IPS-20b (cell line): ENCODE results near the gene ILRUN.
"Not testable (repeated sequence)": the region's sequence is repeated elsewhere in the genome, so short reads cannot be mapped to it uniquely, and the experiment has no call there.

Experiments
- H3K27ac ChIP-seq: one replicate; pipeline ENCODE4 v1.5.1; 2013; ENCODE audit warnings: low read length
- H3K27me3 ChIP-seq: 2 replicates; pipeline ENCODE4 v1.6.1; 2013; ENCODE audit warnings: mild to moderate bottlenecking, low read length, inconsistent platforms; ENCODE audit not compliant: insufficient read depth
- H3K36me3 ChIP-seq: 2 replicates; pipeline ENCODE4 v1.6.1; 2013; ENCODE audit warnings: low read depth, mild to moderate bottlenecking, inconsistent platforms, low read length, moderate library complexity; ENCODE audit not compliant: insufficient read depth
- H3K4me1 ChIP-seq: 2 replicates; pipeline ENCODE4 v1.6.1; 2013; ENCODE audit warnings: mild to moderate bottlenecking, control low read depth, inconsistent platforms, low read length, moderate library complexity; ENCODE audit not compliant: insufficient read depth
- H3K4me3 ChIP-seq: 2 replicates; pipeline ENCODE4 v1.5.1; 2013; ENCODE audit warnings: mild to moderate bottlenecking, low read length, inconsistent platforms
- H3K9ac ChIP-seq: 2 replicates; pipeline ENCODE4 v1.6.1; 2013; ENCODE audit warnings: low read depth, mild to moderate bottlenecking, inconsistent platforms, low read length, moderate library complexity
- H3K9me3 ChIP-seq: 2 replicates; pipeline ENCODE4 v1.6.1; 2013; ENCODE audit warnings: mild to moderate bottlenecking, low read depth, low read length, inconsistent platforms; ENCODE audit not compliant: insufficient read depth

ILRUN gene

GRCh38 chr6:34722451-34722850 lies 25.9 kb upstream of the ILRUN start:
- Histone ChIP-seq H3K27ac (no peak overlapping the region), H3K36me3 (no peaks in the 10 kb centered on the region), H3K4me1 (peaks cover 12% of the 10 kb centered on the region), H3K27me3 (no peaks in the 10 kb centered on the region), H3K9me3 (peaks cover 6% of the 10 kb centered on the region; the same call in 1 of the 2 replicates), H3K4me3 (no peak overlapping the region), H3K9ac (no peak overlapping the region)

- not testable (repeated sequence) for H3K27me3 ChIP-seq, H3K9me3 ChIP-seq, H3K4me3 ChIP-seq, H3K36me3 ChIP-seq, H3K27ac ChIP-seq, H3K9ac ChIP-seq
- H3K4me1 ChIP-seq, result peaks cover 12% of the 10 kb centered on the region
Observed at GRCh38 chr6:34720160-34720559, 23.6 kb upstream of the ILRUN start.

- not testable (repeated sequence) for H3K36me3 ChIP-seq, H3K27ac ChIP-seq, H3K27me3 ChIP-seq, H3K4me3 ChIP-seq, H3K9me3 ChIP-seq, H3K9ac ChIP-seq
- peaks cover 12% of the 10 kb centered on the region for H3K4me1 ChIP-seq
Observed at GRCh38 chr6:34719646-34720045, 23.1 kb upstream of the ILRUN start.

- H3K27me3 ChIP-seq, result no peaks in the 10 kb centered on the region
- peak overlapping the region; percentile 33 for H3K4me3 ChIP-seq
- H3K36me3 ChIP-seq, result no peaks in the 10 kb centered on the region
- H3K27ac ChIP-seq, result no peak overlapping the region
- peaks cover 12% of the 10 kb centered on the region for H3K4me1 ChIP-seq
- no peaks in the 10 kb centered on the region for H3K9me3 ChIP-seq
- H3K9ac ChIP-seq, result peak overlapping the region; percentile 72; the same call in 1 of the 2 replicates
Observed at GRCh38 chr6:34718976-34719375, 22.4 kb upstream of the ILRUN start.

GRCh38 chr6:34717466-34717865 lies 20.9 kb upstream of the ILRUN start:
- Histone ChIP-seq H3K36me3 (no peaks in the 10 kb centered on the region), H3K9me3 (no peaks in the 10 kb centered on the region), H3K27me3 (no peaks in the 10 kb centered on the region), H3K9ac (no peak overlapping the region), H3K4me1 (peaks cover 6% of the 10 kb centered on the region), H3K27ac (no peak overlapping the region), H3K4me3 (no peak overlapping the region)

- Histone ChIP-seq H3K4me1 (peaks cover 6% of the 10 kb centered on the region), H3K9me3 (no peaks in the 10 kb centered on the region), H3K27ac (no peak overlapping the region)
Observed at GRCh38 chr6:34714663-34715062, 18.1 kb upstream of the ILRUN start.

GRCh38 chr6:34712881-34713280 lies 16.3 kb upstream of the ILRUN start:
- not testable (repeated sequence) for H3K9ac ChIP-seq, H3K27ac ChIP-seq, H3K4me1 ChIP-seq, H3K36me3 ChIP-seq, H3K4me3 ChIP-seq, H3K27me3 ChIP-seq, H3K9me3 ChIP-seq

More at GRCh38 chr6:34714663-34715062, 18.1 kb upstream of the ILRUN start:
- Histone ChIP-seq H3K4me3 (no peak overlapping the region), H3K27me3 (no peaks in the 10 kb centered on the region), H3K9ac (no peak overlapping the region), H3K36me3 (no peaks in the 10 kb centered on the region)

- H3K4me3 ChIP-seq, result no peak overlapping the region
- H3K36me3 ChIP-seq, result no peaks in the 10 kb centered on the region
- no peaks in the 10 kb centered on the region for H3K4me1 ChIP-seq
- no peaks in the 10 kb centered on the region for H3K27me3 ChIP-seq
- H3K9me3 ChIP-seq, result no peaks in the 10 kb centered on the region
- H3K27ac ChIP-seq, result no peak overlapping the region
- H3K9ac ChIP-seq, result no peak overlapping the region
Observed at GRCh38 chr6:34709386-34709785, 12.8 kb upstream of the ILRUN start.

GRCh38 chr6:34705241-34705640 lies 8.7 kb upstream of the ILRUN start:
- Histone ChIP-seq H3K9ac (no peak overlapping the region), H3K27ac (no peak overlapping the region), H3K27me3 (no peaks in the 10 kb centered on the region), H3K9me3 (no peaks in the 10 kb centered on the region), H3K4me3 (no peak overlapping the region), H3K36me3 (no peaks in the 10 kb centered on the region), H3K4me1 (no peaks in the 10 kb centered on the region)

- no peaks in the 10 kb centered on the region for H3K36me3 ChIP-seq
- H3K4me3 ChIP-seq, result no peak overlapping the region
- no peak overlapping the region for H3K27ac ChIP-seq
- H3K4me1 ChIP-seq, result no peaks in the 10 kb centered on the region
- H3K27me3 ChIP-seq, result no peaks in the 10 kb centered on the region
- no peak overlapping the region for H3K9ac ChIP-seq
- no peaks in the 10 kb centered on the region for H3K9me3 ChIP-seq
Observed at GRCh38 chr6:34701199-34701598, 4.6 kb upstream of the ILRUN start.

GRCh38 chr6:34697904-34698559 lies 1.5 kb upstream of the ILRUN start:
- Histone ChIP-seq H3K4me1 (peaks cover 4% of the 10 kb centered on the region; the same call in 1 of the 2 replicates), H3K9me3 (no peaks in the 10 kb centered on the region), H3K27me3 (no peaks in the 10 kb centered on the region), H3K36me3 (no peaks in the 10 kb centered on the region), H3K4me3 (no peak overlapping the region), H3K27ac (no peak overlapping the region), H3K9ac (no peak overlapping the region)

GRCh38 chr6:34697544-34697836 lies 923 bp upstream of the ILRUN start:
- H3K9me3 ChIP-seq, result no peaks in the 10 kb centered on the region
- H3K4me1 ChIP-seq, result peaks cover 4% of the 10 kb centered on the region; the same call in 1 of the 2 replicates
- H3K27me3 ChIP-seq, result no peaks in the 10 kb centered on the region
- H3K9ac ChIP-seq, result peak overlapping the region; percentile 68; the same call in 1 of the 2 replicates
- H3K4me3 ChIP-seq, result peak overlapping the region; percentile 86
- H3K27ac ChIP-seq, result no peak overlapping the region
- H3K36me3 ChIP-seq, result no peaks in the 10 kb centered on the region
